Medulla oblongata (tissue), 1 donor: ENCODE data around the gene RSBN1.

ENCODE experiments used
- DNase-seq: peaks from one replicate; pipeline ENCODE4 v3.0.0-alpha.2; 2015; ENCODE audit errors: extremely low spot score

The RSBN1 gene

DNA sequence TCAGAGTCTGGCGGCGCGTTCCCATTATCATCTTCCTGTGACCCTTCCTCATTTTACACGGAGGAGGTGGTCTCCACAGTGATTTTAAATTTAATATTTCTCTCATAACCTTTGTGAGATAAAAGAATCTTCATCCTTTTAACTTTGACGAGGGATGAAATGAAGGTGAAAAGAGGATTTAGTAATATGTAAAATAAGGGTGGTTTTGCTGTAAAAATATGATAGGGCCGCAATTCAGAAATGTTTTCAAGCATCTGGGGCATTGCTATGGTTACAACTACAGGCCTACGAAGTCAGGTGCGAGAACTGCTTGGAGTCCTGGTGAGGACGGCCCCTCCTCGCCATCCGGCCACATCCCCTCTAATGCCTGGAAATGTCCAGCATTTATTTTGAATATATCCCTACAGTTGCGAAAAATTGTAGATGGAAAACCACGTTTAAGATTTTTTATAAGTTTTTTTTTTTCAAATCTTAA is 422 bp upstream of the RSBN1 start:
- DNase-seq, result no peak

DNA sequence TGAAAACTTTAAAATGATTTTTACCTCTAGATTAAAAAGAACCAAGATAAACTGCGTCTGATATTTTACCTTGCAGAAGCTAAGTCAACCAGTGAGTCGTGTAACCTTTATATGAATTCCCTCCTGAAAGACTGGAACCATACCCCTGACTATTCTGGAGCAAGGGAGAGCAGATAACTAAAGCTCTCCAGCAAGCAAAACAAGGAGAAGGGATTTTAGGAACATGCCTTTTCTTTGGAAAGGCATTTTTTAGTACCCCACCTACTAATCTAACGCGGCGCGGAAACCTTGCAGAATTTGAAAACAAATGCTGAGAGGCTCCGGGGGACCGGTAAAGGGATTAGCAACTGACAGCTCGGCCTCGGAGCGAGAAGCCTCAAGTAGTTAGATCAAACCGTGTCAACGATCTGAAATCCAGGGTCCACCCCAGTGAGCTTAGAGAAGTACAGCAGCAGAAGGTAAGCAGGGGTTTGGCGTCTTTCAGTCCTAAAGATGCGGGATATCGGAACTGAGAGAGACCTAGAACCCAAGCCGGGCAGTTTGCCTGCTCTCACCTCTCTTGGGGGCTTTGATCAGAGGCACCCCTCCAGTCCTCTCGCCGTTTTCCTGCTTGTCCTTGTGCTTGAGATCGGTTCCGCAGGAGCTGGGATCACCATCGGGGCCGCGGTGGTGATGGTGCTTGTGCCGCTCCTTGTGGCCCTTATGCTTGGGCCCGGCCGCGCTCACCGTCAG is 954 bp downstream of the RSBN1 start:
- peak; percentile 55 for DNase-seq

DNA sequence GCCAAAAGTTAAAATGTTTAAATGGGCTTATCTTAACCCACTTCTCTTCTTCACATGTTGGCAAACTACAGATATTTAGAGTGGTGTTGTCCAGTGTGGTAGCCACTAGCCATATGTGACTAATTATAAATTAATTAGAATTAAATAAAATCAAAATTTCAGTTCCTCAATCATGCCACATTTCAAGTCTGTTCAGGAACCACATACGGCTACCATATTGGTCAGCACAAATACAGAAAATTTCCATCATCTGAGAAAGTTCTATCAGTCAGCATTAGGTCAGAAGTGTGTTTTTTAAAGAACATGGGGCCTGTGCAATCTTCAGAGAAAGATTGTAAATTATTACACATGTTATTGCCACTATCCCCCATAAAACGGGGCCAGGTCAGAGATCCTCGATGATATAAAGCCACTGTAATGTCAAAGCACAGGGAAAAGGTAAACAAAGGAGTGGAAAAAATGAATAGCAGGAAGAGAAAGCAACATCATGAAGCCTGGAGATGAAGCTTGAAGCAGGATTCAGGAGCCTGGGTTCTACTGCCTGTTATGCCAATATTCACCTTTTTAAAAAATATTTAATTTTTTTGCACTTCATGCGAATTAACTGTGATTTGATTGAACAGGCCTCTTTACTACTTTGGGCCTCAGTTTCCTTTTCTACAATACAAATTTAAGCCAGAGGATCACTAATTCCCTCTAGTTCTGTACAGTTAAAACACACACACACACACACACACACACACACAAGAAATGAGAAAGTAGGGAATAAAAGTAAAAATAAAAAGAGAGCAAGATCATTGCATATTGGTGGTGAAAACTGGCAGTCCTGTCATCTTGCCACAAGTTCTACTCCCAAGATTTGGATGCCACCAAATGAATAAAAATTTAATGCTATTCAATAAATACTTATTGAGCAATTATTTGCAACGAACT is 2.3 kb downstream of the RSBN1 start:
- DNase-seq, result no peak

DNA sequence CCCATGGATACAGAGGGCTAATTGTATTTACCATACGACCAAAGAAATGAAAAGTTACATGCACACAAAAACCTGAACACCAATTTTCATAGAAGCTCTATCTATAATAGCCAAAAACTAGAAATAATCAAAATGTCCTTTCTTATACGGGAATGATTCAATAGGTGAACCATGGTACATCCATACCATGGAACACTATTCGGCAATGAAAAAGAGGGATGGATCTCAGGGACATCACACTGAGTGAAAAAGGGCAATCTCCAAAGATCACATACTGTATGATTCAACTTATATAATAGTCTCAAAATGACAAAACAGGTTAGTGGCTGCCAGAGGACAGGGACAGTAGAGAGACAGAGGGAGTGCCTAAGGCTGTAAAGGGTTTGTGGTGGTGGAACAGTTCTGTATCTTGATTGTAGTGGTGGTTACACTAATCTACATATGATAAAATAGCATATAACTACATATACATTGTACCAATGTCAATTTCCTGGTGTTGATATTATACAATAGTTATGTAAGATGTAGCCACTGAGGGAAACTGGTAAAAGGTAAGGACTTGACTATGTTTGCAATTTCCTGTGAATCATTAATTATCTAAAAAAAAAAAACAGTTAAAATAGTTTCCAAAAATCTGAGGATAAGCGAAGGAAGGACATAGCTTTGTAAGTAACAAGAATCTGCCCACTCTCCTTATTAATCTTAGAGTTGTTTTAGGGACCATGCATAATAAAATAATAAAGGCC is 3.7 kb downstream of the RSBN1 start:
- no peak for DNase-seq

DNA sequence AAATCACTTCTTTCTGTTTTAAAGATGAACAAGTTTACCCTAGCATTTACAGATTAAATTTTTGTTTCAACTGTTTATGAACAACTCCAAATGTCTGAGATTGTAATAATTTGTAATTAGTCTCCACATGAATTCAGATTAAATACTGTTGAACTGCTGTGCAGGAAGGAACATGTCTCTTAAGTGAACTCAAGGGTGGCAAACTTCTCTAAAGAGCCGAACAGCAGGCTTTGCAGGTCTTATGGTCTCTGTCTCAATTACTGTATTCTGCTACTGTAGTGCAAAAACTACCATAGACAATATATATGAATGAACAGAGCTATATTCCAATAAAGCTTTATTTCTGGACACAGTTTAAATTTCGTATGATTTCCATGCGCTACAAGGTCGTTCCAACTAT is 6.6 kb downstream of the RSBN1 start:
- no peak for DNase-seq

DNA sequence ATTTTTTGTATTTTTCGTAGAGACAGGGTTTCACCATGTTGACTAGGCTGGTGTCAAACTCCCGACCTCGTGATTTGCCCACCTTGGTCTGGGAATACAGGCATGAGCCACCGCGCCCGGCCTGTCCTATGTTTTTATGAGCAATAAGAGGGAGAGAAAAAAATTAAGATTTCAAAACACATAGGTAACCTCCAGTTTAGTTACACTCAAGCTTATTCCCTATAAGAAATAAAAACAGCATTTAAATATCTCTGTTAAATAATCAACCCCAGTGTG is 7.1 kb downstream of the RSBN1 start:
- no peak for DNase-seq

DNA sequence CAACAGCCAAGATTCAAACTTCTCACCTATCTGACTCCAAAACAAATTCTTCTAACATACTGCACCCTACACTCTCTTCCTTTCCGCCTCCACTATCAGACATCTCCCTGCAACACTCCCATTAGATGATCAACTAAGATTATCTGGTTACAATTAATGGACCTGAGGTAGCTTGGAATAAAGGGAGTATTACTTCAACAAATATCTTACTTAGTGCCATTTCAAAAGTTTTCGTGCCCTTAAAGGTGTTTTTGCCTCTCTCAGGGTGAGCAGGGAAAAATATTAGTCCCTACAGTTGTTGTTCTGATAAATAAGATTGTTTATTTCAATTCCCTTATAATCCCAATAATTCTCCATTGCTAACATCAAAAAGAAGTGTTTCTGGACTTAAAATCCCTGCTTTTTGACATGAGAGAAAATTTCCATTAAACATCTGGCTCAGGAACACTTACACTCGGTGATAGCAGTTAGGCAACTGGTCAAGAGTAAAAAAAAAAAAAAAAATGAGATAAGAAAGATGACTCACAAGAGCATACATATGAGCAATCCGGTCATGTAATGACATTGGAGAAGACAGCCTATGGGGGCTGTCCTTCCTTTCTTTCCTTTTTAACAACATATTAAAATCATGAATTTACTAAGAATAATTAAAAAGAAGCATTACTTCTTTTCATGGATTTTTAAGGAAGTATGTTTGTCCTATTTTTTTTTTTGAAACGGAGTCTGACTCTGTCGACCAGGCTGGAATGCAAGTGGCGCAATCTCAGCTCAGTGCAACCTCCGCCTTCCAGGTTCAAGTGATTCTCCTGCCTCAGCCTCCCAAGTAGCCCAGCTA is 7.6 kb downstream of the RSBN1 start:
- no peak for DNase-seq

DNA sequence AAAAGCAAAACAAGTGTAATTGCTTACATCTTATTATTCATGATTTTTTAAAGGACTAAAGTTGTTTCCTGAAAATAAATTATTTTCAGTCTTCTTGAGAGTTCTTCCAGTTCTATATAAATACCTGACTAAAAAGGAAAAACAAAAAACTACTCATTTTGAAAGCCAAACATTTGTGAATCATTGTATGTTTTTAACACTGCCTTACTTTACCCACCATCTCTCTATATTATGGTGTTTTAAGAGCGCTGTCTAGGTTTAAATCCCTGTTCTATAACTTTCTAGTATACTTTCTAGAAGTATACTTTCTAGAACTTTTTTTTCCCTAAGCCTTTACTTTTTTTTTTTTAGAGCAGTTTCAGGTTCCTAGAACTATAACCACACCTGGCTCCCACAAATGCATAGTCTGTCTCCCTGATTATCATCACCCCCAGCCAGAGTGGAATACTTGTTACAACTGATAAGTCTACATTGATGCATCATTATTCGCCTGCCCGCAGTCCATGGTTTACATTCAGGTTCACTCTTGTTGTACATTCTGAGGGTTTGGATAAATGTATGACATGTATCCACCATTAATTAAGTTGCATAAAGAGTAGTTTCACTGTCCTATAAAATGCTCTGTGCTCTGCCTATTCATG is 9.8 kb downstream of the RSBN1 start:
- no peak for DNase-seq

DNA sequence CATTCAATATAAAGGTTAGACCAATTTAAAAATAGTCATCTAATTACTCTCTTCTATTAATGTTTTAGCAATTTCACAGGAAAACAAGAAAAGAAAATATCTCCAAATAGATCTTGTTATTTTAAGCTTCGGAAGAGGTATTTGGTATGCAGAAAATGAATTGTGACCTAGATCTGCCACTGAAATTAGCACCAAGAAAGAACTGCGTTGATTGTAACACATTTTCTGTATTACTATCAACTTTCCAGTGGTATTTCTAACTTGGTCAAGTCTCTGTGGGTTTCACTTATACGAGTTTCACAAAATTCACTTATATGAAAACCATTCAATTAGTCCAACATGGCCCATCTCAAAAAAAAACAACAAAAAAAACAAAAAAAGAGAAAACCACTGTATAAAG is 11.8 kb downstream of the RSBN1 start:
- DNase-seq, result no peak

DNA sequence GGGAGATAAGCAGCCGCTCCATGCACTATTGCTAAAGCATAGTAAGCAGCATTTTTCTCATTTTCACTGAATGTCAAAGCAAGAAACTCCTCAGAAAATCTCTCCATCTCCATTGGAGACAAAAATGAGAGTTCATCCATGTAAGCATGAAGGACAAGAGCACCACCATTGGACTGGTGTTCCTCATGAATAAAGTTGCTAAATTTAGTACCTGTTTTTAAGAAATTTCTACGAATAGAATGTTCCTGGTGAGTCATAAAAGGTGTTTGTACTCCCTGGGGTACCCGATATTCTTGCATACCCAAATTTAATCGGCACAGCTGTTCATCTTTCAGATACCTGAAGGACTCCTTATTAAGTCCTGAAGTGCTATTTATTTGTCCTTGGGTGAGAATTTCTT is 14.8 kb downstream of the RSBN1 start:
- DNase-seq, result no peak

DNA sequence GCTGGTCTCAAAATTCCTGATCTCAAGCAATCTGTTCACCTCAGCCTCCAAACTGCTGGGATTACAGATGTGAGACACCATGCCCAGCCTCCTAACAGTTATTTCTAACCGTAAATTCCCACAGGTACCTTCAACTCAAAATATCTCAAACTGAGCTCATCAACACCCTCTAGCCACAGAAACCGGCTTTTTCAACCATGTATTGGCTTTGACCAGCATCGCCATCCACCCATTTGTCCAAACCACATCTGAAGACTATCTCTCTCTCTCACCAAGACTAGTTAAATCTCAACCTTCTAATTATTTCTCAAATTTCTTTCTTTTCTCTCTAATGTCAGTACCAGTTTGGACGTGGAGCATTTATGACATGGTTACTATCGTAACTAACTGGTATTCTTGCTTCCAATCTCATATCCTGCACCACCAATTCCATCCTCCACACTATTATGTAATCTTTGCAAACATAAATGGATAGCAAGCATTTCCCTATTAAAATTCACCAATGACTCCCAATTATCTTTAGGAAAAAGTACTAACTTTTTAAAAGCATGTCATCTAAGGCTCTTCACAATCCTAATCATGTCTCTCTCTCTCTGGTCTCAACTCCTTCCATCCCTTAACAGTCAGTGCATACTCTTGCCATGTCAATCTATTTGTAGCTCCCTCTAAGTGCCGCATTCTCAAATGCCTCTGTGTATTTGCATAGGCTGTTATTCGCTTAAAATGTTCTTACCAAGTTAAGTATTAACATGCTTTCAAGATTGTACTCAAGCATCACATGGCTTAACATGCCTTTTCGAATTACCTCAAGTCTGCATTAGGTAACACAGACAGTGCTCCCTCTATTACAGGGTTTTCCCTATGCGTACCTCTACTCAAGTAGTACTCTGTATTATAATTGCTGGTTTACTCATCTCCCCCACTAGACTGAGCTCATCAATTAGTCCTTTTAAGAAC is 18.1 kb downstream of the RSBN1 start:
- DNase-seq, result no peak

DNA sequence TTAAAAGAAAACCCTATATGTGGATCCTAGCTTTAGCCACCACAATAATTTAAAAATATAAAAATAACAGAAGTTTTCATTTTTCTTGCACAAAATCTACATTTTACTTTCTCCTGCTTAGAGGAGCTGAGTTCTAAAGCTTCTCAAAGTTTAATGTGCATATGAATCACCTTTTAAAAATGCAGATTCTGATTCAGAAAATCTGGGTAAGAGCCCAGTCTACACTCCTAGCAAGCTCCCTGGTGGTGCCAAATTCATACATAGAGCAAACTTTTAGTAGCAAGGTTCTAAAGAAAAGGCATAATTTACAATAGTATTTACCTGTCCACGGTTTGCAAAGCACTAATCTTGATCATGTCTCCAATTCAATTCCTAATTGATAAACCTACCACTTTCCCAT is 19.3 kb downstream of the RSBN1 start:
- DNase-seq, result no peak

DNA sequence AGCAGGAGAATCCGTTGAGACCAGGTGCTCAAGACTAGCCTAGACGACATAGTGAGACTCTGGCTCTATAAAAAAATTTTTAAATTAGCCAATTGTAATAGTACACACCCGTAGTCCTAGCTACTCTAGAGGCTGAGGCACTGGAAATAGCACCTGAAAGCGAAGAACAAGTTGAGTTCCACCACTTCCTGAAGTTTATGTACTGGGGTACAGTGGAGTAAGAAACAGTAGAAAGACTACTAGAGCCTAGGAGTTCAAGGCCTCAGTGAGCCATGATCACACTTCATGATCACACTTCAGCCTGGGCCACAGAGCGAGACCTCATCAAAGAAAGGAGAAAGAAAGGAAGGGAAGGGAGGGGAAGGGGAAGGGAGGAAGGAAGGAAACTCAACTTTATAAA is 19.8 kb downstream of the RSBN1 start:
- no peak for DNase-seq

DNA sequence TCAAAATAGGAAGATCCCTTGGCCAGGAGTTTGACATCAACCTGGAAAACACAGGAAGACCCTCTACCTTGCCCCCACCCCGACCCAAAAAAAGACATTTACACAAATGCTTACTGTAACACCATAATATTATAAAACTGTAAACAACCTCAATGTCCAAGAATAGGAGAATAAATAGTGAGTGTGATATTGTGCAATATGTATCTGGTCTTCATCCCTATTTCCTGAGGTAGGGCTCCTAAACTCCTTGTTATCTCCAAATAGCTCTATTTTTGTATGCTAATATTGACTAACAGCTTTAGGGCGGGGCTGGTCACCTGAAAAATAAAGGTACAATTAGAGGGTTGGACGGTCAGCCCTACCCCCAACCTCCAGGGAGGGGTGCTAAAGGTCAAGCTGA is 23.5 kb downstream of the RSBN1 start:
- DNase-seq, result no peak

DNA sequence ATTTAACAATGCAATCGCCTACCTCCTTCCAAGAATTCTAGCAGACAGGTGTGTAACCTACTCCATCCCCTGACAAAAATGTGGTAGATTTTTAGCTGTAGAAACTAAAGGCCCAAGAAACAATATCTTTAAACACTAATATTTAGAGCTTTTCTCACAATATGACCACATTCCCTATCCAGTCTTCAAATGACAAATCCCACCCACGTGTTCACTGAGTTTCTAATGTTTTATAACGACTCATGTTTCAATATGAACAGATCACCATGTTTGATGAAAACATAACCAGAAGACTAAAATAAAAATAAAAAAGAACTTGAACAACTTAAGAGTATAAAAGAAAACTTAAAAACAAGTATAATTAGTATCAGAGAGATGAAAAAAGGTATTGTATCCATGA is 24.6 kb downstream of the RSBN1 start:
- no peak for DNase-seq

DNA sequence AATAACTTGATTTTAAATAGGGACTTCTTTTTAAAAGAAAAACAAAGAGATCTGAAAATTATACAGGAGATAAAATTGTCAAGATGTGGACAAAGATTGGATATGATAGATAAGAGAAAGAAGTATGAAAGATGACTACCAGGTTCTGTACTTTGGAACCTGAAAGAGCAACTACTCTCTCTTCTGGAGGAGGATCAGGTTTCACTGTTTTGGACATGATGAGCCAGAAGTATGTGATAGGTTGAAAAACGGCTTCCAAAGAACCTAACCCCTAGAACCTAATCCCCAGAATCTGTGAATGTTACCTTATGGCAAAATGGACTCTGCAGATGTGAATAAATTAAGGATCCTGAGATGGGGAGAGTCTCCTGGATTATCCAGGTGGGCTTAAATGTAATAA is 26.2 kb downstream of the RSBN1 start:
- no peak for DNase-seq

DNA sequence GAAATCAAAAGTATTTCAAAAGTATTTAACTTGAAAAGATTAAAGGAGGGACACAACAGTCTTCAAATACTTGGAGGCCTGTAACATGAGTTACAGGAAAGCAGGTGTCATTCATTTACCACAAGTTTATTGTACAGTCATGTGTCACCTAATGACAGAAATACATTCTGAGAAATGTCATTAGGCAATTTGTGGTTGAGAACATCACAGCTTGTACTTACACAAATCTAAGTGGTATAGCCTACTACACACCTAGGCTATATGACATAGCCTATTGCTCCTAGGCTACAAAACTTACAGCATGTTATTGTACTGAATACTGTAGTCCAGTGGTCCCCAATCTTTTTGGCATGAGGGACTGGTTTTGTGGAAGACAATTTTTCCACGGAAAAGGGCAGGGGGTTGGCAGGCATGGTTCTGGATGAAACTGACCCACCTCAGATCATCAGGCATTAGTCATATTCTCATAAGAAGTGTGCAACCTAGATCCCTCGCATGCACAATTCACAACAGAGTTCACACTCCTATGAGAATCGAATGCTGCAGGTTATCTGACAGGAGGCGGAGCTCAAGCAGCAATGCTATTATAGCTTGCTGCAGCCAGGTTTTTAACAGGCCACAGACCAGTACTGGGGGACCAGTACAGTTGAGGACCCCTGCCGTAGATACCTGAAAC is 28.0 kb downstream of the RSBN1 start:
- no peak for DNase-seq

DNA sequence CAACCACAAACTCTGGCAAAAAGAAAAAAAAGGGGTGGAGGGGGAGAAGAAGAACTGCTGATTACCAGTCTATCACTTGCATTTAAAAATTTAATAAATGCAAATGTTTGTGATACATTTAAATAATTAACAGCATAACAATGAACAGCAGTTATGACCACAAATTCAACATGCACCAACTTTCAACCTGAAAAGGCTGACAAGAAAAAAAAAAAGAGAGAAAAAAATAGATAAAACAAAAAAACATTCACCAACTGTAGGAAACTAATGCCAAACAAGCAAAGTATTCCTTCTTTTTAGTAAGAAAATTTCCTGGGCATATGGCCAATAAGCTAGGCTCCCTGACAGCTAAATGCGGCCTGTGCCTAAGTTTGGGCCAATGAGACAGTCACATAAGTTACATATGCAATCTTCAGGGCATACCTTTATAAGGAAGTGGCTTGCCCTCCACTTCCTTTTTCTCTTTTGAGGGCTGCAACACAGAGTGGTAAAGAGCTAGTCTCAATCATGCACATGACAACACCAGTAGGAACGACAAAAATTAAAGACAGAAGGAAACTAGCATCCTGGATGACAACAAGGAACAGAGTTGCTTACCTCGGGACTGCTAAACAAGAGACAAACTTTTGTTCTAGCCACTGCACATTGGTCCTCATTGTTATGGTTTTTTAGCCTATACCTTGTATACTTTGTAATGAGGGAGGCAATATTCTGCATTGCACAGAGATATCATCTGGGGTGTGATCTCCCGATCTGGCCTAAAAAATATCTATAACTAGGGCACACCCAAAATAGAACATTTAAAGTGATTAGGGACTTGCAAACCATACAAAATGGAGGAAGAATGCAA is 28.8 kb downstream of the RSBN1 start:
- DNase-seq, result peak; percentile 72
